Measurements from ENCODE around the gene CLDN11.

DNA sequence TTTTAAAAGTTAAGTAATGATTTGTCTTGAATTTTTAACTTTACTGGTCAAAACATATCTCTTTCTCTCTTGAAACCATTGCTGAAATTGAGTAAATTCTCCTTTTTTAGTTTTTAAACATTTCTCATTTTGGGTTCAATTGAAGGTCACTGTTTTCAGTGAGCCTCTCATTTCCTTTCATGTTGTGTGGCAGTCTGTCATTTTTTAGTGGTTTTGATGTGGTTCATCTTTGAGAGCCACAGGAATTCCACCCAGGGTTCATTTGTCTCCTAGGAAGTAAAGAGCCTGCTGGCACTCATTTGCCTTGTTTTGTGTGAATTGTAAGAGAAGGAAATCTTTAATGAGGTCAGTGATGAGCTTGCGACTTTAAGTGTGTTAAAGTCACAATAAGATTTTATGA lies 10.4 kb downstream of the CLDN11 start:
- TF ChIP-seq POLR2A (IDR thresholded peaks at IDR 0.05; ENCODE audit: low read depth, low read length) = no peak
- TF ChIP-seq YBX1 (IDR thresholded peaks at IDR 0.05) = no peak
- TF ChIP-seq ZNF622 (IDR thresholded peaks at IDR 0.05) = no peak
- TF ChIP-seq NR2C2 (IDR thresholded peaks at IDR 0.05; ENCODE audit: borderline replicate concordance, control insufficient read depth, insufficient read length, low read depth) = no peak
- TF ChIP-seq CEBPB (IDR thresholded peaks at IDR 0.05; ENCODE audit: borderline replicate concordance in 1 of 2, low read depth in 2 of 2, low read length in 2 of 2) = no peak
